KMS-11 (cell line): Measurements from ENCODE around the gene APOBEC3C.
"Not testable (repeated sequence)": the region's sequence is repeated elsewhere in the genome, so short reads cannot be mapped to it uniquely, and the experiment has no call there.

Source experiments
- H2AFZ ChIP-seq: fragments of 200-600 bp; sonication (generic); 2 replicates; pipeline ENCODE4 v1.6.1; 2016; ENCODE audit warnings: antibody characterized with exemption, mixed run types, low read depth
- H3K27ac ChIP-seq: fragments of 200-600 bp; sonication (generic); 2 replicates; pipeline ENCODE4 v1.6.1; 2016; ENCODE audit warnings: mild to moderate bottlenecking, mixed run types
- H3K27me3 ChIP-seq: fragments of 200-600 bp; sonication (generic); 2 replicates; pipeline ENCODE4 v1.6.1; 2017; ENCODE audit warnings: mild to moderate bottlenecking, low read depth, mixed run types, moderate library complexity; ENCODE audit not compliant: insufficient read depth
- H3K36me3 ChIP-seq: fragments of 200-600 bp; sonication (generic); 2 replicates; pipeline ENCODE4 v1.6.1; 2017; ENCODE audit warnings: mild to moderate bottlenecking, mixed run types; ENCODE audit not compliant: insufficient read depth
- H3K4me1 ChIP-seq: fragments of 200-600 bp; sonication (generic); 2 replicates; pipeline ENCODE4 v1.6.1; 2016; ENCODE audit warnings: mild to moderate bottlenecking, low read depth, mixed run types; ENCODE audit not compliant: poor library complexity, severe bottlenecking
- H3K4me2 ChIP-seq: fragments of 200-600 bp; sonication (generic); 2 replicates; pipeline ENCODE4 v1.7.0; 2016; ENCODE audit warnings: mild to moderate bottlenecking, mixed run types
- H3K4me3 ChIP-seq: fragments of 200-600 bp; sonication (generic); IDR thresholded peaks from 2 replicates; pipeline ENCODE4 v1.6.1; 2017; ENCODE audit warnings: low read depth, low read length, mixed read lengths; ENCODE audit not compliant: insufficient read depth
- H3K79me2 ChIP-seq: fragments of 200-600 bp; sonication (generic); 2 replicates; pipeline ENCODE4 v1.6.1; 2016; ENCODE audit warnings: low read depth, mixed run types; ENCODE audit not compliant: insufficient read depth
- H3K9ac ChIP-seq: fragments of 200-600 bp; sonication (generic); 2 replicates; pipeline ENCODE4 v1.6.1; 2016; ENCODE audit warnings: mild to moderate bottlenecking, mixed run types
- H4K20me1 ChIP-seq: fragments of 200-600 bp; sonication (generic); 2 replicates; pipeline ENCODE4 v1.6.1; 2016; ENCODE audit warnings: mild to moderate bottlenecking, mixed run types; ENCODE audit not compliant: insufficient read depth
- TF ChIP-seq, protein P1 (sequence below): fragments of 200-600 bp; sonication (generic); conservative IDR thresholded peaks from 2 replicates; pipeline ENCODE4 v1.6.1; 2017; ENCODE audit warnings: low read depth, mild to moderate bottlenecking, antibody characterized with exemption, low read length, moderate library complexity, mixed read lengths

The APOBEC3C gene

DNA sequence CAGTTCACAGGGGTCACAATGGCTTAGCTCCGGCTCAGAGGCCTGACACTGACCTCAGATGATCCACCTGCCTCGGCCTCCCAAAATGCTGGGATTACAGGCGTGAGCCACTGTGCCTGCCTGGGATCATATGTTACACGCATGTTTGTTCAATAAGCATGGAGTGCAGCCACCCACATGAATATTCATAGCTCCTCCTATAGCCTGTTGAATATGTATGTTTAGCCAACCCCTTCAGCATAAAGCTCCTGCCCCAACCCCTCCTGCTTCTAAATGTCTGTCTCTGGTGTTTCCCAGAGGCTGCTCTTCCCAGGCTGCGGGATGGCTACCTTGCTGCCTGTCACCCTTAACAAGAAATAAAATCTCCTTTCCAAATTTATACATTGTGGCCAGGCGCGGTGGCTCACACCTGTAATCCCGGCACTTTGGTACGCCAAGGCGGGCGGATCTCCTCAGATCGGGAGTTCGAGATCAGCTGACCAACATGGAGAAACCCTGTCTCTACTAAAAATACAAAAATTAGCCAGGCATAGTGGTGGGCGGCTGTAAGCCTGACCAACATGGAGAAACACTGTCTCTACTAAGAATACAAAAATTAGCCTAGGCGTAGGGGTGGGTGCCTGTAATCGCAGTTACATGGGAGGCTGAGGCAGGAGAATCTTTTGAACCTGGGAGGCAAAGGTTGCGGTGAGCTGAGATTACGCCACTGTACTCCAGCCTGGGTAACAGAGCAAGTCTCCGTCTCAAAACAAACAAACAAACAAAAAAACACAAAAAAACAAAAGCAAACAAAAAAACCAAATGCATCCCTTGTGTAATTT is 25.5 kb downstream of the APOBEC3C start:
- no peaks in the 10 kb centered on the region for H3K36me3 ChIP-seq
- TF ChIP-seq, protein P1, sequence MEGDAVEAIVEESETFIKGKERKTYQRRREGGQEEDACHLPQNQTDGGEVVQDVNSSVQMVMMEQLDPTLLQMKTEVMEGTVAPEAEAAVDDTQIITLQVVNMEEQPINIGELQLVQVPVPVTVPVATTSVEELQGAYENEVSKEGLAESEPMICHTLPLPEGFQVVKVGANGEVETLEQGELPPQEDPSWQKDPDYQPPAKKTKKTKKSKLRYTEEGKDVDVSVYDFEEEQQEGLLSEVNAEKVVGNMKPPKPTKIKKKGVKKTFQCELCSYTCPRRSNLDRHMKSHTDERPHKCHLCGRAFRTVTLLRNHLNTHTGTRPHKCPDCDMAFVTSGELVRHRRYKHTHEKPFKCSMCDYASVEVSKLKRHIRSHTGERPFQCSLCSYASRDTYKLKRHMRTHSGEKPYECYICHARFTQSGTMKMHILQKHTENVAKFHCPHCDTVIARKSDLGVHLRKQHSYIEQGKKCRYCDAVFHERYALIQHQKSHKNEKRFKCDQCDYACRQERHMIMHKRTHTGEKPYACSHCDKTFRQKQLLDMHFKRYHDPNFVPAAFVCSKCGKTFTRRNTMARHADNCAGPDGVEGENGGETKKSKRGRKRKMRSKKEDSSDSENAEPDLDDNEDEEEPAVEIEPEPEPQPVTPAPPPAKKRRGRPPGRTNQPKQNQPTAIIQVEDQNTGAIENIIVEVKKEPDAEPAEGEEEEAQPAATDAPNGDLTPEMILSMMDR, result no peak
- H3K4me2 ChIP-seq, result no peak overlapping the region
- no peaks in the 10 kb centered on the region for H4K20me1 ChIP-seq
- H3K27ac ChIP-seq, result no peak overlapping the region
- H3K27me3 ChIP-seq, result no peaks in the 10 kb centered on the region
- H3K79me2 ChIP-seq, result no peaks in the 10 kb centered on the region
- no peak overlapping the region for H3K9ac ChIP-seq
- no peak overlapping the region for H3K4me3 ChIP-seq
- peaks cover 11% of the 10 kb centered on the region for H3K4me1 ChIP-seq
- H2AFZ ChIP-seq, result 0 out of 2 replicates have a peak overlapping the region, but pooled peaks have one; percentile 18

DNA sequence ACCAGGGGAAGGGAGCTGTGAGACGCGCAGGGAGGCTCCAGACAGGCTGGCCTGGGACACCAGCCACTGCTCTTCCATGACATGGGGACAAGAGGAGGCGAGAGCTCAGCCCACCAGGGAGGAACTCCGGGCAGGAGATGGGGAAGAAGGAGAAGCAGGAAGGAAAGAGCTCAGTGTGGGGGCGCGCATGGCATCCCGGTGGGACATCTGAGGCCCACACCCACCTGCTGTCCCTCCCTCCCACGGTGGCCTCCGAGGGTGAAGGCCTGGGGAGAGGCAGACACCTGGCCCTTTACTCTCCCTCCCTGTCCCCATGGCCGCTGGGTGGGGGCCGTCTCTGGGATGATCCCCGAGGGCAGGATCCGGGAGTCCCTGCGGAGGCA is 26.1 kb downstream of the APOBEC3C start:
- not testable (repeated sequence) for H3K9ac ChIP-seq, H3K36me3 ChIP-seq, H3K27me3 ChIP-seq, H3K79me2 ChIP-seq, H3K4me2 ChIP-seq, H4K20me1 ChIP-seq, H3K4me3 ChIP-seq, H3K27ac ChIP-seq
- H3K4me1 ChIP-seq, result peaks cover 11% of the 10 kb centered on the region
- 0 out of 2 replicates have a peak overlapping the region, but pooled peaks have one; percentile 18 for H2AFZ ChIP-seq

DNA sequence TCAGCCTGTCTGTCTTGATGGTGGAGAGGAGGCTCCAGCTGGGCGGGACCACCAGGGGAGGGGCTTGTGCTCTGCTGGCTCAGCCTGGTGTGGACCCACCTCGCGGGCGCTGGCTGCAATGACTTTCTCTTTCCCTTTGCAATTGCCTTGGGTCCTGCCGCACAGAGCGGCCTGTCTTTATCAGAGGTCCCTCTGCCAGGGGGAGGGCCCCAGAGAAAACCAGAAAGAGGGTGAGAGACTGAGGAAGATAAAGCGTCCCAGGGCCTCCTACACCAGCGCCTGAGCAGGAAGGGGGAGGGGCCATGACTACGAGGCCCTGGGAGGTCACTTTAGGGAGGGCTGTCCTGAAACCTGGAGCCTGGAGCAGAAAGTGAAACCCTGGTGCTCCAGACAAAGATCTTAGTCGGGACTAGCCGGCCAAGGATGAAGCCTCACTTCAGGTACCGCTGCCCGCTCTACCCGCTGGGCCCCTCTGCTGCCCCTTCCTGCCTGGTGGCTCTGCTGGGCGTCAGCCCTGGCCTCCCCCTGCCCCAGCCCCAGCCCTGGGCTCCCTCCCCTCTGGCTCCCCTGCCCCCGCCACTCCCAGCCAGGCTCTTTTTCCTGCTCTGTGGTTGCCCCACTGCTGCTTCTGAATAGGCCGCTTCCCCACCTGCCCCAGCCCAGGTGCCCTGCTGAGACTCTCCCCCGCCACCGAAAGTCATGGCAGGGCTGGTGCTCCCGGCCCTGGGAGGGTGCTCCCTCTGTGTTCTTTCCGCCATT is 26.7 kb downstream of the APOBEC3C start, which contains the start of gene APOBEC3F:
Gene APOBEC3F, plus strand, starts transcription at position 327 of the 759 bp plus-strand sequence. Its CDS starts 97 bp downstream, at position 424.
- Histone ChIP-seq H3K9ac (peak within 1 kb of the TSS; percentile 42; the same call in 1 of the 2 replicates), H2AFZ (peak within 1 kb of the TSS; percentile 54; the same call in 1 of the 2 replicates), H3K4me1 (peaks cover 11% of the 10 kb centered on the region), H3K4me2 (peak within 1 kb of the TSS; percentile 89), H3K27ac (peak within 1 kb of the TSS; percentile 44)
- not testable (repeated sequence) for H3K36me3 ChIP-seq, H4K20me1 ChIP-seq, H3K79me2 ChIP-seq, H3K27me3 ChIP-seq, H3K4me3 ChIP-seq

DNA sequence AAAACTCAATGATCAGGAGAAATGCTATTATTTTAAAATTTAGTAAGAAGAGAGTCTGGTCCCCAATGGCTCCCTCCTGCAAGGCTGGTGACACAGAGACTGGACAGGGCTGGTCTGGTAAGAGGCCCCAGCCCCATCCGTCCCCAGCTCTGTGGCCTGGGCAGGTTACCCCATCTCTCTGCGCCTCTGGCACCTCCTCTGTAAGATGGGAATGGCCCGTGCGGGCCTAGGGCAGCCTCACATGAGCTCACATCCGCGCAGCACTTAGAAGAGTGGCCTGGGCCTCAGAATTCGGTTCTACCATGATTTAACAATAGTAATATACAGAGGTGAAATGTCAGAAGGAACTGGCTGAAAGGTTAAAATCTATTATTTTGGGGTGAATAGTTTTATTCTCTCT is 27.9 kb downstream of the APOBEC3C start:
- Histone ChIP-seq H3K27me3 (no peaks in the 10 kb centered on the region), H3K4me1 (peaks cover 11% of the 10 kb centered on the region), H3K4me2 (peak overlapping the region; percentile 89; the same call in 1 of the 2 replicates), H3K79me2 (no peaks in the 10 kb centered on the region), H3K36me3 (no peaks in the 10 kb centered on the region), H3K27ac (no peak overlapping the region), H2AFZ (no peak overlapping the region), H3K9ac (no peak overlapping the region), H4K20me1 (no peaks in the 10 kb centered on the region), H3K4me3 (no peak overlapping the region)
- TF ChIP-seq, protein P1, result no peak

DNA sequence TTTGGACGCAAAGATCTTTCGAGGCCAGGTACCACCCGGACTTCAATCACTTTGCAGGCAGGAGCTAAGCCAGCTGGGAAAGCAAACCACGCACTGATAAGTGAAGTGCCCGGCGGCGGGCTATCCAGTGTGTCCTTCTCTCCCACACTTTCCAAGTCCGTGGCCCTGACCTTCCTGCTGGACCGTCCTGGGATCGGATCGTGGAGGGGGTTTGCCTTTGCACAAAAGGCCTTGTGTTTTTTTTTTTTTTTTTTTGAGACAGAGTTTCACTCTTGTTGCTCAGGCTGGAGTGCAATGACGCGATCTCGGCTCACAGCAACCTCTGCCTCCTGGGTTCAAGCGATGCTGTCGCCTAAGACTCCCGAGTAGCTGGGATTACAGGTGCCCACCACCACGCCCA is 29.0 kb downstream of the APOBEC3C start:
- not testable (repeated sequence) for H2AFZ ChIP-seq, H3K27ac ChIP-seq, H3K36me3 ChIP-seq, H3K4me2 ChIP-seq, H3K27me3 ChIP-seq, H3K79me2 ChIP-seq, H4K20me1 ChIP-seq, H3K4me3 ChIP-seq, H3K9ac ChIP-seq
- H3K4me1 ChIP-seq, result peaks cover 11% of the 10 kb centered on the region

DNA sequence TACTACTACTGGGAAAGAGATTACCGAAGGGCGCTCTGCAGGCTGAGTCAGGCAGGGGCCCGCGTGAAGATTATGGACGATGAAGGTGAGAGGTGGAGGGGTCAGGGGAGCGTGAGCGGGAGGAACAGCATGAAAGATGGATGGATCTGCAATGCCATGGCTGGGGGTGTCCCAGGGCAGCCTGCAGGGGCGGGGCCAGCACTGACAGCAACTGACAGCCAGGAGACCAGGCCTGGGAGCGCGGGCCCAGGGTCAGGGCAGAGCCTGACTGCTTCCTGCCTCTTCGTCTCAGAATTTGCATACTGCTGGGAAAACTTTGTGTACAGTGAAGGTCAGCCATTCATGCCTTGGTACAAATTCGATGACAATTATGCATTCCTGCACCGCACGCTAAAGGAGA is 31.1 kb downstream of the APOBEC3C start:
- not testable (repeated sequence) for H3K4me3 ChIP-seq, H3K4me2 ChIP-seq, H3K9ac ChIP-seq, H3K4me1 ChIP-seq, H4K20me1 ChIP-seq, H3K36me3 ChIP-seq, H2AFZ ChIP-seq, H3K27ac ChIP-seq, H3K79me2 ChIP-seq, H3K27me3 ChIP-seq

DNA sequence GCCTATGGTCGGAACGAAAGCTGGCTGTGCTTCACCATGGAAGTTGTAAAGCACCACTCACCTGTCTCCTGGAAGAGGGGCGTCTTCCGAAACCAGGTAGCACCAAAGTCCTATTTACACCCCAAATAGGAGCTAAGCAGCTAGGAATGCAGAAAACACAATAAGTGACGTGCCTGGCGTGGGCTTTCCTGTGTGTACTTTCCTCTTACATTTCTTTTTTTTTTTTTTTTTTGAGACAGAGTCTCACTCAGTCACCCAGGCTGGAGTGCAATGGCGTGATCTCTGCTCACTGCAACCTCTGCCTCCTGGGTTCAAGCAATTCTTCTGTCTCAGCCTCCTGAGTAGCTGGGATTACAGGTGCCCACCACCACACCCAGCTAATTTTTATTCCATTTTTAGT is 35.4 kb downstream of the APOBEC3C start:
- not testable (repeated sequence) for H4K20me1 ChIP-seq, H3K27me3 ChIP-seq, H3K4me1 ChIP-seq, H3K79me2 ChIP-seq, H3K4me3 ChIP-seq, H3K27ac ChIP-seq, H3K4me2 ChIP-seq, H3K36me3 ChIP-seq, H3K9ac ChIP-seq, H2AFZ ChIP-seq

DNA sequence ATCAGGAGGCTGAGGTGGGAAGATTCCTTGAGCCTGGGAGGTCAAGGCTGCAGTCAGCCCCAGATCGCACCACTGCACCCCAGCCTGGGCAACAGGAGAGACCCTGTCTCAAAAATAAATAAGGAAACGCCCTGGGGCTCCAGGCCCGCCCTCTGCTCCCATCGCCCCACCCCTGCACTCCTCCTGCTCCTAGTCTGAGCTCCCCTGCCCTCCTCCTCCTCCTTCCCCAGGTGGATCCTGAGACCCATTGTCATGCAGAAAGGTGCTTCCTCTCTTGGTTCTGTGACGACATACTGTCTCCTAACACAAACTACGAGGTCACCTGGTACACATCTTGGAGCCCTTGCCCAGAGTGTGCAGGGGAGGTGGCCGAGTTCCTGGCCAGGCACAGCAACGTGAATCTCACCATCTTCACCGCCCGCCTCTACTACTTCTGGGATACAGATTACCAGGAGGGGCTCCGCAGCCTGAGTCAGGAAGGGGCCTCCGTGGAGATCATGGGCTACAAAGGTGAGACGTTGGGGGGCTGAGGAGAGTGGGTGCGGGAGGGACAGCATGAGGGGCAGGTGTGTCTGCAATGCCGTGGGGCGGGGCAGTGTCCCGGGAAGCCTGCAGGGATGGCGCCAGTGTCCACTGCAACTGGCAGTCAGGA is 37.9 kb downstream of the APOBEC3C start:
- H3K4me2 ChIP-seq, H3K79me2 ChIP-seq, H3K27me3 ChIP-seq: not testable (repeated sequence)

More for the DNA sequence above, 37.9 kb downstream of the APOBEC3C start:
- H2AFZ ChIP-seq, H3K9ac ChIP-seq, H3K4me3 ChIP-seq, H4K20me1 ChIP-seq, H3K36me3 ChIP-seq, H3K4me1 ChIP-seq, H3K27ac ChIP-seq: not testable (repeated sequence)
